HG03378 (cell line): Measurements from ENCODE around the gene VPS8.

ENCODE experiments used
- ATAC-seq: cut with Tn5 transposase; IDR thresholded peaks from one replicate; pipeline ENCODE4 v1.9.1; 2021; ENCODE audit warnings: mild to moderate bottlenecking, moderate library complexity; ENCODE audit not compliant: unreplicated experiment

The VPS8 gene

DNA sequence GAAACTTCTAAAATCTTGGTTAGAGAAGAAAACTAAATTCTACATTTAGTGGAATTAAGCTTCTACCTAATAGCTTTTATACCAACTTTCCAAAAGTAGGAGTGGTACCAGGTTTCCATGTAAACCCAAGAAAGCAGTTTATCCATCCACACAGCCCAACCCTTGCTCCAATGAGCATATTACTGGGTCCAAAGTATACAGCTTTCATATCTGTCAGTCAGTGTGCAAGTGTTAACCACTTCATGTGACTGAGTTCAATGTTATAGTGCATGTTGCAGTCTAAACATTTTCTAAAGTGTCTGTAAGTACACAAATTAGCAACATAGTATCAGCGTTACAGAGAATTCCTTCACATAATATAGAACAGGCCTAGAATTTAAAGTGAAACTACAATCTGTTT is 267.7 kb downstream of the VPS8 start:
- ATAC-seq = no peak

DNA sequence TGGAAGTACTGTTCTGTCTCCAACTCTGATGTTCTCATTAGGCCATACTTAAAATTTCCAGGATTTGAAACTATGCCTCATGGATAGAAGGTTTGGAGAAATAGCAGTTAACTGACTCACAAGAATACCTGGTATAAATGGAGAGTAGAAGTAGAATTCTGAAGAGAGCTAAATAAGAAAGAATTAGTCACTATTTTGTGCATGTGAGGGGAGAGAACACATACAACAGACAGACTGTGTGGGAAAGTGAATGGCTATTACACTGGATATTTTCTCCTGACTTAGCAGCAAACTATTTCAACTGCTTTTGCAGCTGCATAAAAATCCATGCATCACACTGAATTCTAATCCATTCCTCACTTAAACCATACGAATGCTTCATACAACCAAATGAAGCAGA is 269.6 kb downstream of the VPS8 start:
- ATAC-seq = no peak

DNA sequence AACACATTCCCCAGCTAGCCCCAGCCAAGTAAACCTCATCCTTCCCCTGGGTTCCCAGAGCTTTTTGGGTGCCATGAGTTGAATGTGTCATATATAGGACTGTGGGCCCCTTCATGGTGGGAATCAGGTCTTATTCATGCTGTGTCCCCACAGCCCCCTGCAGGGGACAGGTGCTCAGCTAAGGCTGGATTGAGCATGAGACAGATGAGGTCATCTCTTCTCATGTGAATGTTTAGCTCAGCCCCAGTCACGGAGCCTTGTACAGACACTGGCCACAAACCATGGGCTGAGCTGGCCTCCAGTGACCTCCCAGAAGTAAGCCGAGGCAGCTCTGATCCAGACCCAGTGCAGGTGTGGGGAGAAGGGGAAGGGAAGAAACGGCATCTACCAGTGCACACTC is 270.2 kb downstream of the VPS8 start:
- no peak for ATAC-seq

DNA sequence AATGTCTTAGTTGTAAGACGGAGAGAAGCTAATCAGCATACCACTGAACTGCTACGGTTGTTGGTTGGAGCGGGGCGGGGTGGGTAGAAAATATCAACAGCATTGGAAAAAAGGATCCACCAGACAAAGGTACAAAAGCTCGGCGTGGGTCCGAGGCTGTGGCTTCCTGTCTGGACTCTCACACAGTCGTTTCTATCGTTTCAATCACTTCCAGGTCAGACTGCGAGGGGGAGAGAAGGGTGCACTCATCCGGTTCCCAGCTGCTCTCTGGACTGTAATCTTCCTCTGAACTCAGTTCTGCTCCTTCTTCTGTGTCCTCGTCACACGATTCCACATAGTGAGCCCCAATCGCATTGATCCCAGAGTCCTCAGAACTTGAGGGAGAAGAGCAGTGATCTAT is 270.9 kb downstream of the VPS8 start:
- no peak for ATAC-seq

DNA sequence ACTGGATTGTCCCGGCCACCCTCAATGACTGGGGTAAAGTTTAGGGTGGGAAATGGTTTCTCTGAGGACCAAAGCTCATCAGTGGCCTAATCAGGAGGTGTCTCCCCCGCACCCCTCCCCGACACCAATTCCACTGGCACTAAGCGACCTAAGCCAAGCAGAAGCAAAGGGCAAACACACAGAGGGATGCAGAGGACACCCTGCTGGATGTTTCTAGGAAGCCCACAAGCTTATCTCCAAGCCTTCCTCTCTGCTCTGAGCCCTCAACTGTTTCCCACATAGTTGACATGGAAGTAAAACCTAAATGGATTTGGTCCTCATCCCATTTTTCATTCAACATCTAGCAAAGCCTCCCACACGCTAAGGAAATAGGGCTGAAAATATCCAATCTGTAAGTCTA is 272.4 kb downstream of the VPS8 start:
- ATAC-seq = no peak

DNA sequence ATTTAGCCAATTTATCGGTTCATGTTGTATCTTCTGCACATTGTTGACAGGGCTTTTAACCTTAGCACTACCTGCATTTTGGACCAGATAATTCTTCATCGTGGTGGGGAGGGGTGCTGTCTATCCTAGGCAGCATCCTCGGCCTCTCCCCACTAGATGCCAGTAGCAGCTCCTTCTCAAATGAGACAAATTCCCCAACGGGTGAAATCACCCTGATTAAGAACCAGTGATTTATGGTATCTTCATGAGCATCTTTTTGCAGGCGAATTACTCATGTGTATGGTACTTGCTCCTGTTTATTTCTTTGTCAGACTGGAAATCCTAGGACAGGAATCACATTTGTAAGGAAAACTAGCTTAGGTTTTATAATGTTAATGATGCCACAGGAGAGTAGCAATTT is 272.9 kb downstream of the VPS8 start:
- no peak for ATAC-seq

DNA sequence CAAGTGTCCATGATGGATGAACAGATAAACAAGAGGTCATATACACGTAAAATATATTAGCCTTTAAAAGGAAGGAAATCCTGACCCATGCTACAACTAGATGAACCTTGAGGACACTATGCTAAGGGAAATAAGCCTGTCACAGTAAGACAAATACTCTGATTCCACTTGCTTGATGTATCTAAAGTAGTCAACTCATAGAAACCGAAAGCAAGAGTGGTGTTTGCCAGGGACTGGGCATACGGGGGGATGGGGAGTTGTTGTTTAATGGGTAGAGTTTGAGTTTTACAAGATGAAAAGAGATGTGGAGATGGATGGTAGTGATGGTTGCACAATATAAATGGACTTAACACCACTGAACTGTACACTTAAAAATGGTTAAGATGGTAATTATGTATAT is 275.5 kb downstream of the VPS8 start:
- no peak for ATAC-seq

DNA sequence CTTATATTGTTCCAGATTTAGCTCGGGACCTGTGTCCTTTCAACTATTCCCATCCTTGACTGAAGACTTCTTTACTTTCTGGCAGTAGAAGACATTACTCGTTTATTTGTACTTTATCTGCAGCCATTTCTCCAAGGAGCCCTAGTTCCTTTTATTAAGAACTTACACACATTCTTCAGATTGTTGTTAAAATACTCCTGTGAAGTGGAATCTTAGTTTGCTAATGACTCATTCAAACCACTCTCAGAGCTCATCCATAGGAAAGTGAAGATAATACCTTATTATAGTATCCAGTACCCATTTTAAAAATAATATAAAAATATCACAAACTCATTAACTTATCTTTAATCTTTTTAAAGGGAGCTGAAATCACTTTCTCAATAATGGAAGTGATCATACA is 277.4 kb downstream of the VPS8 start:
- ATAC-seq = no peak

DNA sequence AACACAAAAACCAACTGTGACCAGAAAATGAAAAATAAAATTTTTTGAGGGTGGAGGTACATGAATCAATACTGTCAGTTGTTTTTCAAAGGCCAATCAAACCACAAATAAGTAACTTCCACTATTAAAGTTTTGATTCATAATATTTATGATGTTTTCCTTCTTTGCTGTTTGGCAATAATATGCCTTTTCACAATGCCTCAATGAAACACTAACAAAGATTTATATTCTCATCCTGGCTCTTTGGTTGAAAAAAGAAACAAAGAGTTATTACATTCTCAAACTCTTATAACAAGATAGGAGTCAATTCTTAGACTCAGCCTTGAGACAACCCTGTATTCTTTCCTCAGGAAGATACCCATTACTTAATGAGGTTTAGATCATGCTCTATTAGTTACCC is 277.8 kb downstream of the VPS8 start:
- ATAC-seq = no peak

DNA sequence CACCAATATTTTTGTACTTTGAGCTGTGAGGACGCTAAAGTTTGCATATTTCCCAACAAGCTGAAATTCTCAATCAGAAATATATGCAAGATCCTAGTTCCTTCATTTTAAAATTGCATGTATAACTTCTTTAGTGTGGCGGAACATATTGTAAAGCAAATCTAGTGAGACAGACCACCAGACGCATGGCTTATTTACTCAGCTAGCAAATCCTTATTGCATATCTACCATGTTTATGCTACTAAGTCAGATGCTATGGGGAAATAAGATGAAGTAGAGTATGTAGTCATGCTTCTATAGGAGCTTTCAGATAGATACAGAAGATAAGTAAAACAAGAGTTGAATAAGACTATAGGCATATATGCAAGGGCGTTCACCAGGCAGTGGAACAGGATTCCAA is 278.8 kb downstream of the VPS8 start:
- no peak for ATAC-seq

DNA sequence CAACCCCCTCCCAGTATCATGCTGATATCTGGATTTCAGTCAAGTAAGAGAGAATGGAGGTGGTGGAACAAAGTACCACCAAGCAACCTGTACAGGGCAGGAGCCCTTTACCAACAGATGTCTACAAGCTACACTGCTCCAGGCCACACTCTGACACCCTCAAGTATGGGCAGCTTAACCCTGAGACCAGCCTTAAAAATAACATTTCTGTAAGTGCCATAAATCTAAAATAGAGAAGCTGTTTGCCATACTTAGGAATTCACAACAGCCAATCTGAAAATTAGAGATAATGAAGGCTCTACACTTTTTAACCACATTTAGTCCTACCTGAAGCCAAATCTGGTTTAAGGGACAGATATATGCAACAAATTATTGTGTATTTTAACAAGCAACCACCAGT is 281.1 kb downstream of the VPS8 start:
- ATAC-seq = no peak

DNA sequence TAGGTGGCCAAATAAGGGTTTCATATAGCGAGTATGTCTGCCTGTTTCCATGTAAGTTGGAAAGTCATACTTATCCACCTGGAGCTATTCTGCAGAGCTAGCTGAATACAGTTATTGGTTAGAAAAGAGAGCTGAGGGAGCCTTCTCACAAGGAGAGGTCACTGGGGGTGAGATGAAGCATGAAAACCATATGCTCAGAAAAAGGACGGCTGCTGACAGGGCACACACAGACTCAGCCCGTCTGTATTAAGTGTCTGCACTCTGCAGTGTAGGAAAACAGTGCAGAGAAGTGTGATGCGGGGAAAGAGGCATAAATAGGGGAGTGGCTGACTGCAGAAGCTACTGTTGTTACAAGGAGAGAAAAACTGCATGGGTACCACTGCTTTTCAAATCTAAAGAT is 282.7 kb downstream of the VPS8 start:
- no peak for ATAC-seq
